ENCODE results near the gene SCUBE2. TPM values are rescaled to one million over a fixed set of nuclear protein-coding genes. Genes with fewer than 3 reads are reported as not detected.

Gene SCUBE2
- total and polyA plus RNA-seq, 4 donors, result 0.14 to 1.4 (median 0.42) TPM; not detected in 1

DNA sequence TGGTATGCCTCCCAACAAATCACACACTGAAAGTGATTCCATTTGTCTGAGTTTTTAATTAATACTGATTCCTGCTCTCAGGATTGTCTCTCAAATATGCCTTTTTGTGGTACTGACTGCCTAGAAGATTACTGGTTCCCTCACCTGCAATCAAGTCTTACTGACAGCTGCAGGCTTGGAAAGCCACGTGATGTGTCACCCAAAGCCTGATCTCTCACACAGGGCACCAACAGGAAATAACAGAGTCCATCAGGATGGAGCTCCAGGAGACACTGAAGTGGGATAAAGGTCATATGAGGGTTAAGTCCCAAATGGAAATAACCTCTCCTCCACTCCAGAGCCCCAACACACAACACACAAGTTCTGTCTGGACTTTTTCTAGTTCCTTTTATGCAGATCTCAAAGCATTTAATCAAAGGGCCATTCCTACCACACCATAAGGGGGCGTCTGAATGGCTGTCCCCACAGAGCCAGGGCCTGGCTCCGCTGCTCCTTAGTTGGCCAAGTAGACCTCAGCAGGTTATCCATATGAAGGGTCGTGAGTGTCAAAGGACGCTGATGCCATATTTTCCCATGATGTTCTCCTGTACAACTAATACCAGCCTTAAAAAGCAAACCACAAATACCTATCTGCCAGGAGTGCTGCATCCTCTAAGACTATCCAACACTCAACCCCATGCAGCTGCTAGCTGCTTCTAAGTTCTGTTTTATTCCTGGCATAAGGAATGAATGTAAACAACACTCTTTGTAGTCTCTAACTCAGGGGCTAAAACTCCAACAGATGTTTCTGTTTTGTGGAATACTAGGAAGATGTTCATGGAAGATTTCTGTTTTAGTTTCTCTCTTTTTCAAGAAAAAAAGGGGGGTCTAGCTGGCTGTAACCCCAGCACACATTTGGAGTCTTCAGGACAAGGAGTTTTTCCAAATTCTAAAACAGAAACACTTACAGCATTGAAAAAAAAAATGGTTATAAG is 13.0 kb downstream of the SCUBE2 start:
- no peaks in the 10 kb centered on the region for H3K36me3 ChIP-seq (ENCODE audit: control insufficient read depth in 4 of 4, insufficient read depth in 3 of 4, low read depth in 1 of 4, low read length in 3 of 4)
- H3K4me3 ChIP-seq (ENCODE audit: low read depth in 1 of 3, low read length in 3 of 3), result no peak overlapping the region
- no peak overlapping the region for H3K9ac ChIP-seq (ENCODE audit: low read depth in 1 of 2, low read length in 2 of 2)
- peaks cover 0 to 4% (median 0%) of the 10 kb centered on the region in 4 donors for H3K27me3 ChIP-seq (ENCODE audit: control insufficient read depth in 4 of 4, insufficient read depth in 4 of 4, low read length in 3 of 4)
- no peaks in the 10 kb centered on the region for H3K4me1 ChIP-seq (ENCODE audit: control insufficient read depth in 4 of 4, insufficient read depth in 4 of 4, low read length in 3 of 4)
- no peak overlapping the region for H3K27ac ChIP-seq (ENCODE audit: low read depth in 1 of 2, low read length in 2 of 2)
- WGBS, result 71% methylated on average over 5 of the region's 5 CpGs
- TF ChIP-seq RAD21 (IDR thresholded peaks at IDR 0.05), result no peak
- TF ChIP-seq, protein P1, sequence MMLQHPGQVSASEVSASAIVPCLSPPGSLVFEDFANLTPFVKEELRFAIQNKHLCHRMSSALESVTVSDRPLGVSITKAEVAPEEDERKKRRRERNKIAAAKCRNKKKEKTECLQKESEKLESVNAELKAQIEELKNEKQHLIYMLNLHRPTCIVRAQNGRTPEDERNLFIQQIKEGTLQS (IDR thresholded peaks at IDR 0.05), result no peak
- TF ChIP-seq RXRA (IDR thresholded peaks at IDR 0.05), result no peak
- no peak for TF ChIP-seq HNF4G (IDR thresholded peaks at IDR 0.05)
- DNase-seq (ENCODE audit: low spot score), result no peak
- H3K9me3 ChIP-seq (ENCODE audit: control insufficient read depth in 4 of 4, low read length in 3 of 4), result no peaks in the 10 kb centered on the region

GRCh38 chr11:9077164-9077563 is 14.2 kb downstream of the SCUBE2 start:
- no peak for DNase-seq (ENCODE audit: low spot score)
- Histone ChIP-seq H3K4me3 (ENCODE audit: low read depth in 1 of 3, low read length in 3 of 3) (no peak overlapping the region), H3K27me3 (ENCODE audit: control insufficient read depth in 4 of 4, insufficient read depth in 4 of 4, low read length in 3 of 4) (peaks cover 0 to 6% (median 0%) of the 10 kb centered on the region in 4 donors), H3K27ac (ENCODE audit: low read depth in 1 of 2, low read length in 2 of 2) (no peak overlapping the region), H3K36me3 (ENCODE audit: control insufficient read depth in 4 of 4, insufficient read depth in 3 of 4, low read depth in 1 of 4, low read length in 3 of 4) (no peaks in the 10 kb centered on the region), H3K9ac (ENCODE audit: low read depth in 1 of 2, low read length in 2 of 2) (no peak overlapping the region), H3K4me1 (ENCODE audit: control insufficient read depth in 4 of 4, insufficient read depth in 4 of 4, low read length in 3 of 4) (no peaks in the 10 kb centered on the region), H3K9me3 (ENCODE audit: control insufficient read depth in 4 of 4, low read length in 3 of 4) (no peaks in the 10 kb centered on the region)
- 93% methylated on average over 2 of the region's 2 CpGs for WGBS
- TF ChIP-seq RAD21 (IDR thresholded peaks at IDR 0.05) (no peak), MAX (IDR thresholded peaks at IDR 0.05) (no peak), GABPA (IDR thresholded peaks at IDR 0.05 in 1 of 2, conservative IDR thresholded peaks at IDR 0.05 in 1 of 2) (no peak), FOXA1 (IDR thresholded peaks at IDR 0.05) (no peak), NR2F2 (IDR thresholded peaks at IDR 0.05) (no peak), EGR1 (IDR thresholded peaks at IDR 0.05; ENCODE audit: low read depth in 2 of 2) (no peak), HNF4A (conservative IDR thresholded peaks at IDR 0.05) (no peak), HNF4G (IDR thresholded peaks at IDR 0.05) (no peak), REST (IDR thresholded peaks at IDR 0.05) (no peak), FOXA2 (IDR thresholded peaks at IDR 0.05) (no peak), SP1 (IDR thresholded peaks at IDR 0.05) (no peak), TAF1 (conservative IDR thresholded peaks at IDR 0.05) (no peak), JUND (IDR thresholded peaks at IDR 0.05) (no peak), RXRA (IDR thresholded peaks at IDR 0.05) (no peak), YY1 (IDR thresholded peaks at IDR 0.05) (no peak)
- TF ChIP-seq, protein P1 (IDR thresholded peaks at IDR 0.05), result no peak
- TF ChIP-seq, protein P2, sequence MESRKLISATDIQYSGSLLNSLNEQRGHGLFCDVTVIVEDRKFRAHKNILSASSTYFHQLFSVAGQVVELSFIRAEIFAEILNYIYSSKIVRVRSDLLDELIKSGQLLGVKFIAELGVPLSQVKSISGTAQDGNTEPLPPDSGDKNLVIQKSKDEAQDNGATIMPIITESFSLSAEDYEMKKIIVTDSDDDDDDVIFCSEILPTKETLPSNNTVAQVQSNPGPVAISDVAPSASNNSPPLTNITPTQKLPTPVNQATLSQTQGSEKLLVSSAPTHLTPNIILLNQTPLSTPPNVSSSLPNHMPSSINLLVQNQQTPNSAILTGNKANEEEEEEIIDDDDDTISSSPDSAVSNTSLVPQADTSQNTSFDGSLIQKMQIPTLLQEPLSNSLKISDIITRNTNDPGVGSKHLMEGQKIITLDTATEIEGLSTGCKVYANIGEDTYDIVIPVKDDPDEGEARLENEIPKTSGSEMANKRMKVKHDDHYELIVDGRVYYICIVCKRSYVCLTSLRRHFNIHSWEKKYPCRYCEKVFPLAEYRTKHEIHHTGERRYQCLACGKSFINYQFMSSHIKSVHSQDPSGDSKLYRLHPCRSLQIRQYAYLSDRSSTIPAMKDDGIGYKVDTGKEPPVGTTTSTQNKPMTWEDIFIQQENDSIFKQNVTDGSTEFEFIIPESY (IDR thresholded peaks at IDR 0.05), result no peak
- TF ChIP-seq, protein P3, sequence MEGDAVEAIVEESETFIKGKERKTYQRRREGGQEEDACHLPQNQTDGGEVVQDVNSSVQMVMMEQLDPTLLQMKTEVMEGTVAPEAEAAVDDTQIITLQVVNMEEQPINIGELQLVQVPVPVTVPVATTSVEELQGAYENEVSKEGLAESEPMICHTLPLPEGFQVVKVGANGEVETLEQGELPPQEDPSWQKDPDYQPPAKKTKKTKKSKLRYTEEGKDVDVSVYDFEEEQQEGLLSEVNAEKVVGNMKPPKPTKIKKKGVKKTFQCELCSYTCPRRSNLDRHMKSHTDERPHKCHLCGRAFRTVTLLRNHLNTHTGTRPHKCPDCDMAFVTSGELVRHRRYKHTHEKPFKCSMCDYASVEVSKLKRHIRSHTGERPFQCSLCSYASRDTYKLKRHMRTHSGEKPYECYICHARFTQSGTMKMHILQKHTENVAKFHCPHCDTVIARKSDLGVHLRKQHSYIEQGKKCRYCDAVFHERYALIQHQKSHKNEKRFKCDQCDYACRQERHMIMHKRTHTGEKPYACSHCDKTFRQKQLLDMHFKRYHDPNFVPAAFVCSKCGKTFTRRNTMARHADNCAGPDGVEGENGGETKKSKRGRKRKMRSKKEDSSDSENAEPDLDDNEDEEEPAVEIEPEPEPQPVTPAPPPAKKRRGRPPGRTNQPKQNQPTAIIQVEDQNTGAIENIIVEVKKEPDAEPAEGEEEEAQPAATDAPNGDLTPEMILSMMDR (IDR thresholded peaks at IDR 0.05; ENCODE audit: low read depth, low read length, missing input control), result no peak
